CD4-positive, alpha-beta memory T cell (primary cell): Measurements from ENCODE around the gene PAX8. TPM values are rescaled to one million over a fixed set of nuclear protein-coding genes. Genes with fewer than 3 reads are reported as not detected.

ENCODE experiments used
- CTCF ChIA-PET: fragments of 350-600 bp; sonication (Branson Sonifier 250); formaldehyde crosslinking; loops from one replicate; lab custom pipeline; 2021; ENCODE audit warnings: inconsistent platforms; ENCODE audit not compliant: partially characterized antibody; lab: Charles Lee
- POLR2A ChIA-PET: fragments of 350-600 bp; sonication (Branson Sonifier 250); formaldehyde crosslinking; loops from one replicate; lab custom pipeline; 2021; ENCODE audit not compliant: partially characterized antibody; lab: Charles Lee
- DNase-seq, 5 donors: peaks; one replicate each; pipeline versions ENCODE4 v3.0.0 to v3.0.0-alpha.2; 2020 to 2022; ENCODE audit warnings: mixed read lengths in 1 of 5
- H3K27ac ChIP-seq: one replicate; pipeline ENCODE4 v1.7.0; 2013; ENCODE audit warnings: low read depth, low read length
- H3K27me3 ChIP-seq: 2 replicates; pipeline ENCODE4 v1.7.0; 2013; ENCODE audit warnings: mild to moderate bottlenecking, low read length, moderate library complexity; ENCODE audit not compliant: insufficient read depth
- H3K36me3 ChIP-seq: 2 replicates; pipeline ENCODE4 v1.7.0; 2013; ENCODE audit warnings: mild to moderate bottlenecking, low read length, moderate library complexity; ENCODE audit not compliant: insufficient read depth
- H3K4me1 ChIP-seq: 2 replicates; pipeline ENCODE4 v1.7.0; 2013; ENCODE audit warnings: mild to moderate bottlenecking, low read length, moderate library complexity; ENCODE audit not compliant: insufficient read depth
- H3K4me3 ChIP-seq, 2 donors: one replicate each; pipeline ENCODE4 v1.7.0; 2013; ENCODE audit warnings: low read length in 2 of 2, mild to moderate bottlenecking in 1 of 2
- H3K9me3 ChIP-seq, 2 donors: one replicate each; pipeline ENCODE4 v1.7.0; 2013; ENCODE audit warnings: low read length in 2 of 2, control low read depth in 1 of 2; ENCODE audit not compliant: control insufficient read depth in 1 of 2
- H3K27ac Mint-ChIP-seq, 7 donors: one replicate each; pipeline ENCODE4 v1.8.0; 2020 to 2021; ENCODE audit warnings: mixed read lengths in 7 of 7, mild to moderate bottlenecking in 6 of 7, inconsistent platforms in 3 of 7, moderate library complexity in 3 of 7
- H3K27me3 Mint-ChIP-seq, 2 donors: one replicate each; pipeline ENCODE4 v1.8.0; 2020 to 2021; ENCODE audit warnings: mixed read lengths in 2 of 2
- H3K36me3 Mint-ChIP-seq, 2 donors: one replicate each; pipeline ENCODE4 v1.8.0; 2020 to 2021; ENCODE audit warnings: mixed read lengths in 2 of 2, inconsistent platforms in 1 of 2, mild to moderate bottlenecking in 1 of 2
- H3K4me1 Mint-ChIP-seq, 4 donors: one replicate each; pipeline ENCODE4 v1.8.0; 2020 to 2021; ENCODE audit warnings: mixed read lengths in 4 of 4, mild to moderate bottlenecking in 1 of 4
- H3K4me3 Mint-ChIP-seq, 8 donors: one replicate each; pipeline ENCODE4 v1.8.0; 2020 to 2021; ENCODE audit warnings: mixed read lengths in 8 of 8, mild to moderate bottlenecking in 7 of 8, moderate library complexity in 6 of 8, inconsistent platforms in 3 of 8
- H3K9me3 Mint-ChIP-seq, 8 donors: one replicate each; pipeline ENCODE4 v1.8.0; 2020 to 2021; ENCODE audit warnings: mixed read lengths in 8 of 8, mild to moderate bottlenecking in 5 of 8, inconsistent platforms in 3 of 8, moderate library complexity in 1 of 8
- intact Hi-C: fragments of 100-400 bp; cut with micrococcal nuclease; formaldehyde crosslinking; loops from one replicate; pipeline ENCODE4 v1.15.1; 2023
- polyA plus RNA-seq, 2 donors: library from polyadenylated mRNA; unstranded; fragments of 300-500 nt; fragmentation: Illumina TruSeq; gene quantifications; one replicate each; pipeline ENCODE4 v1.2.3, GENCODE V29; 2021
- total RNA-seq, 2 experiments: library from RNA; stranded (reverse); gene quantifications; one replicate each; pipeline ENCODE4 v1.2.3, GENCODE V29; 2021

PAX8 gene
- total and polyA plus RNA-seq, 4 experiments from 2014 or later = 0.19 to 2.3 (median 1.3) TPM

DNA sequence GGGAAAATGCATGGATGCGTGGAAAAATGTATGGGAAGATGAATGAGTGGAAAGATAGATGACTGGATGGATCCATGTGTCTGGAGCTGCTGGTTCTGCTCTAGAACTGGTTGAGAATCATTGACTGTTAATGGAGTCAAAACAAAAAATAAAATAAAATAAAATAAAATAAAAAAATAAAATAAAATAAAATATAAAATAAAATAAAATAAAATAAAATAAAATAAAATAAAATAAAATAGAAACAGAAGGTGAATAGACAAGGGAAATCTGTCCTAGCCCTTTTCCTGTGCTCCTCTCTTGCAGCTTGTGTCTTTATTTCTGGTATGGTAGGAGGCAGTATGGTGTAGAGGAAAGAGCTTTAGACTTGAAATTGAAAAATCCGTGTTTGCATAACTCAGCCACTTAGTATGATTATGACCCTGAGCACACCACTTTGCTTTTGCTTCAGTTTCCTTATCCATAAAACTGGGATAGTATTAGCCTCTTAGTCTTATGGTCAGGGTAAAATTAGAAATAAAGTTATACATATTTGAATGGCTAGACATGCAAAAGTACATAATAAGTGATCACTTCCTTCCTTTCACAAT is 54.0 kb downstream of the PAX8 start:
- CTCF ChIA-PET = no interaction called here
- Mint-ChIP-seq H3K4me3 (no peak overlapping the region), H3K36me3 (no peaks in the 10 kb centered on the region), H3K4me1 (peaks cover 0 to 12% (median 5%) of the 10 kb centered on the region in 4 donors), H3K27ac (peak overlapping the region in 1 of 7 donors; percentile 29), H3K9me3 (no peaks in the 10 kb centered on the region), H3K27me3 (no peaks in the 10 kb centered on the region)
- H3K9me3 ChIP-seq = no peaks in the 10 kb centered on the region
- intact Hi-C loops = no loop called here
- H3K27ac ChIP-seq = no peak overlapping the region
- no peaks in the 10 kb centered on the region for H3K27me3 ChIP-seq
- no peaks in the 10 kb centered on the region for H3K36me3 ChIP-seq
- POLR2A ChIA-PET = no interaction called here
- no peak for DNase-seq
- H3K4me1 ChIP-seq = no peaks in the 10 kb centered on the region
- no peak overlapping the region for H3K4me3 ChIP-seq

DNA sequence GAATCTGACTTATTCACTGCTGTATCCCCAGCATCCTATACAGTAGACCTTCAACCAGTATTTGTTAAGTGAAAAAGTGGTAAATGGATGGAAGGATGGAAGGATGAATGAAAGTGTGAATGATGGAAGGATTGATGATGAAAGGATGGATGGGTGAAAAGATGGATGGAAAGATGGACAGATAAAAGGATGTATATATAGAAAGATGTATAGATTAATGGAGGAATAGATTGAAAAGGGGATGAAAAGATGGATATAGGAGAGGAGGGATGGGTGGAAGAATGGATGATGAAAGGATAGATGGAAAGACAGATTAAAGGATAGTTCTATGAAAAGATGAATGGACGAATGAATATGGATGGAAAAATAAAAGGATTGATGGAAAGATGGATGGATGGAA is 54.9 kb downstream of the PAX8 start:
- intact Hi-C loops = no loop called here
- Histone ChIP-seq H3K4me1 (no peaks in the 10 kb centered on the region), H3K4me3 (no peak overlapping the region), H3K27ac (no peak overlapping the region), H3K36me3 (no peaks in the 10 kb centered on the region), H3K27me3 (no peaks in the 10 kb centered on the region), H3K9me3 (no peaks in the 10 kb centered on the region)
- CTCF ChIA-PET = no interaction called here
- H3K27ac Mint-ChIP-seq = no peak overlapping the region
- peaks cover 0 to 12% (median 5%) of the 10 kb centered on the region in 4 donors for H3K4me1 Mint-ChIP-seq
- H3K36me3 Mint-ChIP-seq = no peaks in the 10 kb centered on the region
- no peaks in the 10 kb centered on the region for H3K27me3 Mint-ChIP-seq
- DNase-seq = no peak
- no peak overlapping the region for H3K4me3 Mint-ChIP-seq
- POLR2A ChIA-PET = no interaction called here
- H3K9me3 Mint-ChIP-seq = no peaks in the 10 kb centered on the region

DNA sequence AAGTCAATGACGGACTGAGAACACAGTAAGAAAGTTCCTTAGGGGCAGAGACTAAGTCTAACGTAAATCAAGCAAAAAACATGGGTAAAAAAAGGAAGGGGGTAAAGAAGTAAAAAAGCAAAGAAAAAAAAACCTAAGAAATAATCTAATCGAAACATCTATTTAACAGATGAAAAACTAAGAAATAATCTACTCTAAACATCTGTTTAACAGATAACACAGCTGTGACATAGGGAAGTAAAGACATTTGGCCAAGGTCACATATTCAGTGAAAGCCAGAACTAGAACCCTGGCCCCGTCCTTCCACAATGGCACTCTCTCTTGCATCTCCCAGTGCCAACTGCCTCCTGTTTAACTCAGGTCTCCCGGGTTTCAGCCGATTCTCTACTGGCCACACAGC is 56.9 kb downstream of the PAX8 start:
- Histone ChIP-seq H3K4me3 (no peak overlapping the region), H3K4me1 (peaks cover 10% of the 10 kb centered on the region), H3K27ac (no peak overlapping the region), H3K36me3 (no peaks in the 10 kb centered on the region), H3K27me3 (no peaks in the 10 kb centered on the region), H3K9me3 (no peaks in the 10 kb centered on the region)
- no peak for DNase-seq
- Mint-ChIP-seq H3K27ac (no peak overlapping the region), H3K36me3 (no peaks in the 10 kb centered on the region), H3K4me1 (peaks cover 9 to 18% (median 11%) of the 10 kb centered on the region in 4 donors), H3K9me3 (no peaks in the 10 kb centered on the region), H3K4me3 (no peak overlapping the region), H3K27me3 (no peaks in the 10 kb centered on the region)
- intact Hi-C loops = no loop called here
- CTCF ChIA-PET = interaction anchor here (1.0 to 2.7 kb wide), 3 partner anchors 19 to 87 kb away, joined by 3 to 17 read pairs (median 3); no protein-coding TSS in a partner anchor
- POLR2A ChIA-PET = no interaction called here

DNA sequence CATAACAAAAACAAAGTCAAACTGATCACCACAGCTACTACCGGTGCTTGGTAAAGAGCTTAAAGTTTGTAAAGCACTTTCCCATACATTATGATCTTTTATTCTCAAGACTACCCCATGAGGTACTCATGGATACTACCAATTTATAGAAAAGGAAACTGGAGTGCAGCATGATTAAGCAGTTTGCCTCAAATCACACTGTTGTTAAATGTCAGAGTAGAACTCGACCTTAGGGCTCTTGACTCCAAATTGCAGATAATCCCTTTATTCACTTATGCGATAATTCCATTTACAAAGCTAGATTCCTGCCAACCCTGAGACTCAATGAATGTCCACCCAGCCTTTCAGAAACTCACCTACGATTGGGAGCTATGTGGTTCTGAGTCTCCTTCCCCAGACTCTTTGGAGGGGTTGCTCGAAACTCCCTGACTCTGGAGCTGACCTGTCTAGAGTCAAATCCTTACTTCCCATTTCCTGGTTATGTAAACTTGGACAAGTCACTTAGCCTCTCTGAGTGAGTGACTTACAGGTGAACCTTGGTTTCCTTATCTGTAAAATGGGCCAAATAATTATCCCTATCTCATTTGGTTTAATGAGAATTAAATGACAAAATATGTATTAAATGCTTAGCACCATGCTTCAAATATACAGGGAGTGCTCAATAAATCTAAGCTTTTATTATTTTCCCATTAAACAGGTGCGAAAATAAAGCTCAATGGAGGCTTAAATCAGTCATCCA is 57.6 kb downstream of the PAX8 start:
- no peaks in the 10 kb centered on the region for H3K27me3 ChIP-seq
- no peaks in the 10 kb centered on the region for H3K9me3 Mint-ChIP-seq
- no peak for DNase-seq
- intact Hi-C loops = no loop called here
- H3K4me3 Mint-ChIP-seq = no peak overlapping the region
- H3K27ac ChIP-seq = no peak overlapping the region
- ChIA-PET CTCF (interaction anchor here (0.9 to 2.7 kb wide), 4 partner anchors 17 to 84 kb away, joined by 3 to 17 read pairs (median 4); no protein-coding TSS in a partner anchor), POLR2A (interaction anchor here (1.3 kb wide), 1 partner anchor 10 kb away, joined by 3 read pairs; no protein-coding TSS in a partner anchor)
- peaks cover 9 to 18% (median 11%) of the 10 kb centered on the region in 4 donors for H3K4me1 Mint-ChIP-seq
- H3K4me1 ChIP-seq = peaks cover 10% of the 10 kb centered on the region
- H3K36me3 Mint-ChIP-seq = no peaks in the 10 kb centered on the region
- no peak overlapping the region for H3K4me3 ChIP-seq
- H3K27me3 Mint-ChIP-seq = no peaks in the 10 kb centered on the region
- H3K27ac Mint-ChIP-seq = no peak overlapping the region
- H3K36me3 ChIP-seq = no peaks in the 10 kb centered on the region
- H3K9me3 ChIP-seq = no peaks in the 10 kb centered on the region

DNA sequence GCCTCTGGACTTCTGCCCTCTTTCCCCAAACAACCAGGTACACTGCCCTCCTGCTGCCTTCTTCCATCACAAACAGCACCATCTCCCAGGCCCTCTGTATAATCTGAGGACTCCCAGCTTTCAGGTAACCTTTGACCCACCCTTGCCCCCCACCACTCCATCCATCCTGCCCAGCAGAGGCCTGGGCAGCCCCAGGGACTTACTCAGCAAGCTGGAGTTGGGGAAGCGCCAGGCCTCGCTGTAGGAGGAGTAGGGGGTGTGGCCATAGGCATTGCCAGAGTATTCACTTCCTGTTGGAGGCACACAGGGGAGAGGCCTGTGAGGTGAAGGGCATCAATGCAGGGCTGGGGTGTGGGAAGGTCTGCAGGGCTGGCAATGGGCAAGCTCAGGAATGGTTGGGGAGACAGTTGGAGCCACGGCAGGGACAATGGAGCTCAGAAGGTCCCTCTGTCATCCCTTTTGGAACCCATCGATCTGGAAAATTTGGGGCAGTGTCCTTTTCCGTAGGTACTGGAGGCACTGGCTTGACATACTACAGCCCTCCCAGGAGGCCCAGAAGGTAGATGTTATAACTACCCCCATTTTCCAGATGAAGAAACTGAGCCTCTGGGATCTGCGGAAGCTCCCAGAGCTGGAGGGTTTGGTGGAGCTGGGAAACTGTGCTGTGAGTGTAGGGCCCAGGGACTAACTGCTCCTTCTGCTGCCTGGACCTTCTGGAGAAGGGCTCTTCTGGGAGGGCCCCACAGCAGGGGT is 58.7 kb downstream of the PAX8 start:
- Histone ChIP-seq H3K4me3 (no peak overlapping the region), H3K27ac (no peak overlapping the region), H3K9me3 (no peaks in the 10 kb centered on the region), H3K4me1 (peaks cover 10% of the 10 kb centered on the region), H3K27me3 (no peaks in the 10 kb centered on the region), H3K36me3 (no peaks in the 10 kb centered on the region)
- intact Hi-C loops = no loop called here
- DNase-seq = no peak
- Mint-ChIP-seq H3K27me3 (no peaks in the 10 kb centered on the region), H3K4me3 (no peak overlapping the region), H3K36me3 (no peaks in the 10 kb centered on the region), H3K27ac (no peak overlapping the region), H3K9me3 (no peaks in the 10 kb centered on the region), H3K4me1 (peaks cover 9 to 18% (median 11%) of the 10 kb centered on the region in 4 donors)
- POLR2A ChIA-PET = interaction anchor here (1.0 to 1.3 kb wide), 2 partner anchors 9 to 11 kb away, joined by 3 read pairs; no protein-coding TSS in a partner anchor
- CTCF ChIA-PET = interaction anchor here (0.9 to 1.3 kb wide), 3 partner anchors 16 to 26 kb away, joined by 3 to 6 read pairs (median 3); no protein-coding TSS in a partner anchor

DNA sequence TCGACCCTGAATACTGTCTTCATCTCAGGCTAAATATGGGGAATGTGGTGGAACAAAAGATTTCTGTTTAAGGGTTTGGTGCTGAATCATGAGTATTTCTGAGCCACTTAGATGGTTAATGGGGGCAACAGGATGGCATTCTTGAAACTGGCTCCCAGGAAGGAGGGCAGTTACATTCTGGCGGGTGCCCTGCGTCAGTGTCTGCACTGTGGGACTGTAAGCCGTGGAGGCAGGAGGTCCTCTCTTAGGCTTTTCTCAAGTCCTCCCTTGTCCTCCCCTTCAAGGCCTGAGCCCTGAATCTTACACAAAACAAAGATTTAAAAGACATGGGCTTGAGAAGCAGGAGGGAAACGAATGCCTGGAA is 59.2 kb downstream of the PAX8 start:
- Mint-ChIP-seq H3K27me3 (no peaks in the 10 kb centered on the region), H3K27ac (no peak overlapping the region), H3K4me3 (no peak overlapping the region), H3K4me1 (peaks cover 9 to 18% (median 11%) of the 10 kb centered on the region in 4 donors), H3K9me3 (no peaks in the 10 kb centered on the region), H3K36me3 (no peaks in the 10 kb centered on the region)
- Histone ChIP-seq H3K4me3 (no peak overlapping the region), H3K36me3 (no peaks in the 10 kb centered on the region), H3K4me1 (peaks cover 10% of the 10 kb centered on the region), H3K27ac (no peak overlapping the region), H3K9me3 (no peaks in the 10 kb centered on the region), H3K27me3 (no peaks in the 10 kb centered on the region)
- no peak for DNase-seq
- POLR2A ChIA-PET = interaction anchor here (1.0 kb wide), 1 partner anchor 11 kb away, joined by 3 read pairs; no protein-coding TSS in a partner anchor
- CTCF ChIA-PET = interaction anchor here (1.3 kb wide), 1 partner anchor 21 kb away, joined by 6 read pairs; no protein-coding TSS in a partner anchor
- intact Hi-C loops = no loop called here

DNA sequence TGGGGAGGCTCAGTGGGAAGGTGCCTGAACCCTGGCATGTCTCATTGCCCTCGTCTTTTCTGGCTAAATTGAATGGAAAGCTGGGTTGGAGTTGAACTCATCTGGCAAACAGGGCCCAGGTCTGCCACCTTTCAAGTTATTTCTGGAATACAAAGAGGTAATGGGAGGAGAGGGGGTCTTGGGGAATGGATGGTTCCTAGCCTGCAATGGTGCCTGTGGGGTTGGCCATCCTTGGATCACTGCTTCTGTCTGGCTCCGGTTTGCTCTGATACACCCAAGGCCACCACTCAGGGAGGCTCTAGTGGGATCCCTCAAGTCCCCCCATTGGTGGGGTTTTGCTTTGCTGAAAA is 59.7 kb downstream of the PAX8 start:
- H3K4me3 Mint-ChIP-seq = no peak overlapping the region
- DNase-seq = no peak
- CTCF ChIA-PET = no interaction called here

More for the DNA sequence above, 59.7 kb downstream of the PAX8 start:
- Mint-ChIP-seq H3K4me1 (peaks cover 9 to 18% (median 11%) of the 10 kb centered on the region in 4 donors), H3K27ac (no peak overlapping the region), H3K27me3 (no peaks in the 10 kb centered on the region), H3K9me3 (no peaks in the 10 kb centered on the region), H3K36me3 (no peaks in the 10 kb centered on the region)
- no peaks in the 10 kb centered on the region for H3K27me3 ChIP-seq
- peaks cover 10% of the 10 kb centered on the region for H3K4me1 ChIP-seq
- POLR2A ChIA-PET = no interaction called here
- no peak overlapping the region for H3K27ac ChIP-seq
- no peak overlapping the region for H3K4me3 ChIP-seq
- intact Hi-C loops = no loop called here
- H3K9me3 ChIP-seq = no peaks in the 10 kb centered on the region
- H3K36me3 ChIP-seq = no peaks in the 10 kb centered on the region
